Ascending aorta (tissue), 2 donors: ENCODE data around the gene RAB5IF. TPM values are rescaled to one million over a fixed set of nuclear protein-coding genes. Genes with fewer than 3 reads are reported as not detected.

Experiments
- DNase-seq, 2 donors: peaks; one replicate each; pipeline ENCODE4 v3.0.0-alpha.2; 2019; ENCODE audit warnings: low spot score in 2 of 2
- H3K27ac ChIP-seq, 2 donors: fragments of 200-600 bp; sonication (generic); one replicate each; pipeline ENCODE4 v1.5.1; 2016 to 2017; ENCODE audit warnings: mild to moderate bottlenecking in 1 of 2
- H3K27me3 ChIP-seq: fragments of 200-600 bp; sonication (generic); one replicate; pipeline ENCODE4 v1.5.1; 2017
- H3K36me3 ChIP-seq, 2 donors: fragments of 200-600 bp; sonication (generic); one replicate each; pipeline ENCODE4 v1.5.1; 2016
- H3K4me1 ChIP-seq, 2 donors: fragments of 200-600 bp; sonication (generic); one replicate each; pipeline ENCODE4 v1.5.1; 2016 to 2017; ENCODE audit warnings: mild to moderate bottlenecking in 1 of 2
- H3K4me3 ChIP-seq, 2 donors: fragments of 200-600 bp; sonication (generic); one replicate each; pipeline ENCODE4 v1.5.1; 2016 to 2017; ENCODE audit warnings: mild to moderate bottlenecking in 1 of 2
- H3K9me3 ChIP-seq, 2 donors: fragments of 200-600 bp; sonication (generic); one replicate each; pipeline ENCODE4 v1.5.1; 2016
- intact Hi-C: fragments of 100-400 bp; cut with DNase I; formaldehyde crosslinking; loops from one replicate; pipeline ENCODE4 v1.15.1; 2023
- total RNA-seq: library from RNA; depleted of rRNA; stranded (reverse); fragments of >200 nt; gene quantifications from one replicate; pipeline ENCODE4 v1.1.0, GENCODE V29; 2016
- TF ChIP-seq, protein P1 (sequence below), 3 experiments: fragments of 200-600 bp in 2 of 3; fragments of 450-650 bp in 1 of 3; sonication (generic) in 2 of 3; IDR thresholded peaks; one replicate each; pipeline ENCODE4 v1.5.1; 2016 to 2019; ENCODE audit warnings: antibody characterized with exemption in 3 of 3, mild to moderate bottlenecking in 1 of 3, moderate library complexity in 1 of 3

The RAB5IF gene
- total RNA-seq, 1 donor from 2014 or later: 28.4 TPM

DNA sequence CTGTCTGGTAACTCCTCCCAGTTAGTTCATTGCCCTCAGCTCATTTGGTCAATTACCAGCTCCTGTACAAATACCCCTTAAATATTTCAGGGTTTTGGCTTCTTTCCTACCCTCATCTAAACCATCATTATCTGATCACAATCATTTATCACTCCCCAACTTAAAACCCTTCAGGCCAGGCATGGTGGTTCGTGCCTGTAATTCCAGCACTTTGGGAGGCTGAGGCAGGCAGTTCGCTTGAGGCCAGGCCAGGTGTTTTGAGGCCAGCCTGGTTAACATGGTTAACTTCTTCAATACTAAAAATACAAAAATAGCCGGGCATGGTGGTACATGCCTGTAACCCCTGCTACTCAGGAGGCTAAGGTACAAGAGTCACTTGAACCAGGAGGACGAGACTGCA, 22.8 kb upstream of the RAB5IF start:
- TF ChIP-seq, protein P1, sequence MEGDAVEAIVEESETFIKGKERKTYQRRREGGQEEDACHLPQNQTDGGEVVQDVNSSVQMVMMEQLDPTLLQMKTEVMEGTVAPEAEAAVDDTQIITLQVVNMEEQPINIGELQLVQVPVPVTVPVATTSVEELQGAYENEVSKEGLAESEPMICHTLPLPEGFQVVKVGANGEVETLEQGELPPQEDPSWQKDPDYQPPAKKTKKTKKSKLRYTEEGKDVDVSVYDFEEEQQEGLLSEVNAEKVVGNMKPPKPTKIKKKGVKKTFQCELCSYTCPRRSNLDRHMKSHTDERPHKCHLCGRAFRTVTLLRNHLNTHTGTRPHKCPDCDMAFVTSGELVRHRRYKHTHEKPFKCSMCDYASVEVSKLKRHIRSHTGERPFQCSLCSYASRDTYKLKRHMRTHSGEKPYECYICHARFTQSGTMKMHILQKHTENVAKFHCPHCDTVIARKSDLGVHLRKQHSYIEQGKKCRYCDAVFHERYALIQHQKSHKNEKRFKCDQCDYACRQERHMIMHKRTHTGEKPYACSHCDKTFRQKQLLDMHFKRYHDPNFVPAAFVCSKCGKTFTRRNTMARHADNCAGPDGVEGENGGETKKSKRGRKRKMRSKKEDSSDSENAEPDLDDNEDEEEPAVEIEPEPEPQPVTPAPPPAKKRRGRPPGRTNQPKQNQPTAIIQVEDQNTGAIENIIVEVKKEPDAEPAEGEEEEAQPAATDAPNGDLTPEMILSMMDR (IDR thresholded peaks at IDR 0.05): no peak
- no peak for DNase-seq
- H3K4me1 ChIP-seq: no peaks in the 10 kb centered on the region
- no peak overlapping the region for H3K27ac ChIP-seq
- peaks cover 17 to 36% of the 10 kb centered on the region in 2 donors for H3K36me3 ChIP-seq
- no peak overlapping the region for H3K4me3 ChIP-seq
- intact Hi-C loops: no loop called here
- H3K27me3 ChIP-seq: no peaks in the 10 kb centered on the region
- H3K9me3 ChIP-seq: no peaks in the 10 kb centered on the region

- Histone ChIP-seq H3K4me1 (no peaks in the 10 kb centered on the region), H3K36me3 (peaks cover 17 to 36% of the 10 kb centered on the region in 2 donors), H3K27ac (no peak overlapping the region), H3K9me3 (no peaks in the 10 kb centered on the region), H3K27me3 (no peaks in the 10 kb centered on the region), H3K4me3 (no peak overlapping the region)
- no peak for DNase-seq
- TF ChIP-seq, protein P1 (IDR thresholded peaks at IDR 0.05): no peak
- intact Hi-C loops: no loop called here
These were observed 21.5 kb upstream of the RAB5IF start for GRCh38 chr20:36584018-36584481.

DNA sequence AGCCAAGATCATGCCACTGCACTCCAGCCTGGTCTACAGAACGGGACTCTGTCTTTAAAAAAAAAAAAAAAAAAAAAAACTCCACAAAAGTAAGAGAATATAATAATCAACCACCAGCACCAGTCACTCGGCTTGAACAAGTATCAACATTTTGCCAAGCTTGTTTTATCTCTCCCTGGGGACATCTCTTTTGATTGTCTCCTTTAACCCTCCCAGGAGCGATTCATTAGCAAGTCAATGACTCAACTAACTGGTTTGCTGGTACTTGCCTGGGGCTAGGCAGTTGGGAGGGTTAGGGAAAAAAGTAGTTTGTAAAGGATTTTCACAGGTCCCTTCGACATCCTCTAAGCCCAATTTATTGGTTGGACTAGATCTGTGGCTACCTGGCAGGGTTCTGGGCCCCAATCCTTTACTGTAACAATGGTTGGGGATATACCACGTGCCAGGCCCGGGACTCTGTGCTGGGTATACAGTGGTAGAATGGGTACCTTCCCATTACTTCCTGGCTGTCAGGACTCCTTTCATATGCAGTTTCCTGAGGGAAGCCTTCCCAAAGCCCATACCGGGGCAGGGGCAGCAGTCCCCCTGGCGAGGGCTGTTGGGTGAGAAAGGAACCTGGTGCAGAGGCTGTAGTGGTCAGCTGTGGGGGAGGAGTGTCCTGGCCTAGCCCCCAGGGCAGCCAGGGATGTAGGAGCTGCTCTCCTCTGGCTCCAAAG, 20.0 kb upstream of the RAB5IF start:
- H3K4me1 ChIP-seq: no peaks in the 10 kb centered on the region
- H3K27ac ChIP-seq: no peak overlapping the region
- no peaks in the 10 kb centered on the region for H3K9me3 ChIP-seq
- intact Hi-C loops: no loop called here
- DNase-seq: no peak
- H3K36me3 ChIP-seq: peaks cover 12 to 22% of the 10 kb centered on the region in 2 donors
- TF ChIP-seq, protein P1 (IDR thresholded peaks at IDR 0.05): no peak
- H3K27me3 ChIP-seq: no peaks in the 10 kb centered on the region
- H3K4me3 ChIP-seq: no peak overlapping the region

DNA sequence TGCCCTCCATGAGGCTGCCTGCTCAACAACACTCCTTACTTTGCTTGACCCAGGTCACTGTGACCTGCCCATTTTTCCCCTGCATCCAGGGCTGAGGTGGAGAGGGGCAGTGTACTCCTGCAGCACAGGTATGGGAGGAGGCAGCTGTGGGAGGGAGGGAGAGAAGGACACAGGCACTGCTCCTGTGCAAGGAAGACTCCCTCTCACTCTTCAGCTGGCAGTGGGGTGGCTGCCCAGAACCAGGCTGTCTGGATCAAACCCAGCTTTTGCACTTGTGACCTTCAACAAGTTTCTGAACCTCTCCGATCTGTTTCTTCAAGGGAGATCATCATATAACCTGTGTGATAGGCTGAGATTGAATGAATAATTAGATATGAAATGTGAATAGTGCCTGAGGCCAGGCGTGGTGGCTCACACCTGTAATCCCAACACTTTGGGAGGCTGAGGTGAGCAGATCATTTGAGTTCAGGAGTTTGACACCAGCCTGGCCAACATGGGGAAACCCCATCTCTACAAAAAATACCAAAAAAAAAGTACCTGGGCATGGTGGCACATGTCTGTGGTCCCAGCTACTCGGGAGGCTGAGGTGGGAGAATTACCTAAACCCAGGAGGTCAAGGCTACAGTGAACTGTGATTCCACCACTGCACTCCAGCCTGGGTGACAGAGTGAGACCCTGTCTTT, 18.1 kb upstream of the RAB5IF start:
- Histone ChIP-seq H3K4me1 (no peaks in the 10 kb centered on the region), H3K27ac (no peak overlapping the region), H3K27me3 (no peaks in the 10 kb centered on the region), H3K4me3 (no peak overlapping the region), H3K36me3 (peaks cover 2 to 7% of the 10 kb centered on the region in 2 donors), H3K9me3 (no peaks in the 10 kb centered on the region)
- DNase-seq: no peak
- intact Hi-C loops: no loop called here
- TF ChIP-seq, protein P1 (IDR thresholded peaks at IDR 0.05): no peak

DNA sequence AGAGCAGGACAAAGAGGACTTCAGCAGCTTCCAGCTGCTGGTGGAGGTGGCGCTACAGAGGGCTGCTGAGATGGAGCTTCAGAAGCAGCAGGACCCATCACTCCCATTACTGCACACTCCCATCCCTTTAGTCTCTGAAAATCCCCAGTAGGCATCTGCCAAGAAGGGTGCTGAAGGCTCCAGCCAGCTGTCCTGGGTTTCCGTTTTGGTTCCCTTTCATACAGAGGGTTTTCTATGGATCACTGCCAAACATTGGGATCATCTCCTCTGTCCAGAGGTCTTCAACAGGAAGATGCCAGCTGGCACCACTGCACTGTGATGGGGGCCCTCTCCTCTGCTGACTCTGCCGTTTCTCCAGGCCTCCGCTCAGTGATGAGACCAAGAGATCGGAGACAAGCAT, 14.3 kb upstream of the RAB5IF start:
- TF ChIP-seq, protein P1 (IDR thresholded peaks at IDR 0.05): no peak
- intact Hi-C loops: loop anchor here (5.0 kb wide), 1 partner anchor 34 kb away; no protein-coding TSS in a partner anchor
- no peaks in the 10 kb centered on the region for H3K9me3 ChIP-seq
- no peak overlapping the region for H3K4me3 ChIP-seq
- no peaks in the 10 kb centered on the region for H3K4me1 ChIP-seq
- H3K27ac ChIP-seq: no peak overlapping the region
- peaks cover 0 to 2% of the 10 kb centered on the region in 2 donors for H3K36me3 ChIP-seq
- DNase-seq: no peak
- no peaks in the 10 kb centered on the region for H3K27me3 ChIP-seq
